GM18861 (cell line): Measurements from ENCODE around the gene PRDM15.

Source experiments
- ATAC-seq: cut with Tn5 transposase; IDR thresholded peaks from one replicate; pipeline ENCODE4 v1.9.1; 2021; ENCODE audit not compliant: unreplicated experiment

Gene PRDM15

DNA sequence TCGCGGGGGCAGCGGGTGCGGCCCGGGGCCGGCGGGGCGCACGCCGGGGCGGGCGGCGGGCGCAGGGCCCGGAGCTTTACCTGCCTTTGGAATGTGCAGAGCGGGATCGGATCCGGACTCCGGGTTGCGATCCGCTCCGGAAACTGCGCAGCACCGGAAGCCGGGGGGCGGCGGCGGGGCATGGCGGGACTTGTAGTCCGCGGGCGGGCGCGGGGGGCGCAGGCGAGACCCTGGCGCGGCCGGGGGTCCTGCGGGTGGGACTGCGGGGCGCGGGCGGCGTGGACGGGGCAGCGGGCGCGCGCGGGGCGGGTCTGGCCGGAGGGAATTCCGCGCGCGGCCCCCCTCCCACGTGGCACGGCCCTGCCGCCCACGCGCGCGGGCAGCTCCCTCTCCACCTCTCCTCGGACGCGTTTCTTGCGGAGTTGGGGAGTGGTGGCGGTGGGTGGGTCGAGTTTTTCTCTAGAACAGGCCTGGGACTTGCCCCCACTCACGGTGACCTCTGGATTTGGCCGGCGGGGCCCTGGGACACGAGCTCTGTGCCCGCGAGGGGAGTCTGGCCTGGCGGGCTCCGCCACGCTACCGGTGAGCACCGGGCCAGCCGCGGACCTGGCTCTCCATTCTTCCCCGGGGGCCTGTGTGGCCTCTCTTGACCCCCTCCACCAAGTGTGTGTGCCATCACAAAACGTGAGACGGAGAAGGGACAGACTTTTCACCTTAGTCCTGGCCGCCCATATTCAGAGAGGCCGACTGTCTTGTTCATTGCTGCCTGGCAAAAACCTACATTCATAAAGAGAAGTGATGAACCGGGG is at the start of gene PRDM15:
Gene PRDM15, minus strand, starts transcription at position 155 of the 809 bp plus-strand sequence. CDS start 18,981 bp downstream, outside the sequence.
- ATAC-seq: peak; percentile 33

GRCh38 chr21:41928621-41929220 is 49.6 kb upstream of the PRDM15 start:
- peak; percentile 41 for ATAC-seq

GRCh38 chr21:41927727-41928409 is 48.7 kb upstream of the PRDM15 start:
- no peak for ATAC-seq

DNA sequence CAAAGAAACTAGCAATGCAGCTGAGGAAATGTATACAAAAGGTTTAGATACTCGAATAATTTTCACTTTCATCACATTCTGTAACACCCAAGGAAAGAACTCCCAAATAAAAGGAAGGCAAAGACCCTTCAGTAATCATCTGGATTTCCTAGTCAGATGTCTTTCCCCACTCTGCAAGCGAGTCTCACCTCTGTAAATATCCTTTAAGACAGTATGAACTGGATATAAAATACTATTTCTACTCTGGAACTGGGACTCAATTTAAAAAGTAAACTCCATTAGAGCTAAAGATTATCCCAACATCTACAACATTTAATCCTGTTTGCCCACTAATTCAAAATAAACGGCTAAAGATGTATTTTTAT is 47.6 kb upstream of the PRDM15 start:
- ATAC-seq: peak; percentile 12

DNA sequence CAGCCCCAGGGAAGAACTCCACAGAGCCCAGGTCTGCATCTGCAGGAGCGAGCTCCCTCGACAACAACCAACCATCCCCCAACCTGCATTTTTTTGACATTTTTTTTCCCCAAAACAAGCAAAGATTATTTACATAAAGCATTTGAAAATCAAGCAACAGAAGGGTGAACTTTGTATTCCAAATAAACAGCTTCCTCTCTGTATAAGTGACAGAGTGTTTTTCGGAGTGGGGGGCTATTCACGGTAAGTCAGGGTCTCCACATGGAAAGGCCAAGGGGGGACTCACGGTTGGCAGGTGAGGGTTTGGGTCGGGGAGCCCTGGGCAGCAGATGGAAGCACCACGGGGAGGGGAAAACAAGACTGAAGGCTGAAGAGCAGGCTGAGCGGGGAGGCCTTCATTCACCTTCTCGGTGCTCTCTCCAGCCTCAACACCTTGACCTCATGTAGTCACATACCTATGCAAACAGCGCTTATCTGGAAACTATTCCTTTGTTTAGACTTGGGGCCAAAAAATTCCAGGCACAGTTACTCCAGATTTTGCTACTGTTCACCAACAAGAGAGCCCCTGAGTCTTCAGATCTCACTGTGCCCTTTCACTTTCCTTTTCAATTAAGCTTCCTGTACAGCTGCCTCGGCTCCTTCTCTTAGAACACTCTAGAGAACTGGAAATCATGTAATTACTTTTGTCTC is 47.1 kb upstream of the PRDM15 start:
- peak; percentile 43 for ATAC-seq

GRCh38 chr21:41925767-41926116 is 46.6 kb upstream of the PRDM15 start:
- no peak for ATAC-seq

DNA sequence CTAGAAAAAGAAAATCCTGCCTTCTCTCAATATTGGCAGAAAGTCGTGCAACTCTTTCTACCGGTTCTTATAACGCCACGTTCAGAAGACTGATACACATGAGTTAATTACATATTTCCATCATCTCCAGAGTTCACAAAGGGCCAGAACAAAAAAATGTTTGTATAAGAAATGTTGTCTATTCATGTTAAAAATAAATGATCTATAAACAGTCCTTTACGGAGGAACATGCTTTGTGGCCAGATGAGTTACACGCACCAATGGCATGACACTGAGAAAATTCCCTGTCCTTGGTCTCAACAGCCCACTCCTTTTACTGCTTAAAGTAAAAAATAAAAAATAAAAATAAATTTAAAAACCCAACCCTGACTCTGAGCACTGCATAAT is 45.2 kb upstream of the PRDM15 start:
- ATAC-seq: no peak

- ATAC-seq: no peak
Measured at GRCh38 chr21:41923631-41924367, 44.7 kb upstream of the PRDM15 start.

GRCh38 chr21:41923186-41923585 is 44.0 kb upstream of the PRDM15 start:
- no peak for ATAC-seq

- no peak for ATAC-seq
Measured at GRCh38 chr21:41921021-41921420, 41.9 kb upstream of the PRDM15 start.

DNA sequence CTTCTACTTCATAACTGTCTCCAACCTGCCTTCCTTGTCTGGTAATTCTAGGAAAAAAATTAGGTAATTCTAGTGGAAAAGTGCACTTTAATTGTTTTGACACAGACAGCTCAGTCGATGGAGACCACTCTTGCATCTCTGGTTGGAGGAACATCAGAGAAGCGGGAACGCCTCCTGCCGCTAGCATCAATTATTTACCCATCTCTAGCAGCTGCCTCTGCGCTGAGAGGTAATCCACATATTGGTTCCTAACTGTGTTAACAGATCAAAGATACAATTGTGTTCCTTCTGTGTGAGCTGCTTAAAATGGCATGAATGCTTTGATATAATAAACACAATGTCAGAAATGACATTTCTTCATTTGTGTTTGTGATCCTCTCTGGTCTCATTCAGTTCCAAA is 41.3 kb upstream of the PRDM15 start:
- no peak for ATAC-seq

GRCh38 chr21:41919666-41920398 is 40.7 kb upstream of the PRDM15 start:
- no peak for ATAC-seq

DNA sequence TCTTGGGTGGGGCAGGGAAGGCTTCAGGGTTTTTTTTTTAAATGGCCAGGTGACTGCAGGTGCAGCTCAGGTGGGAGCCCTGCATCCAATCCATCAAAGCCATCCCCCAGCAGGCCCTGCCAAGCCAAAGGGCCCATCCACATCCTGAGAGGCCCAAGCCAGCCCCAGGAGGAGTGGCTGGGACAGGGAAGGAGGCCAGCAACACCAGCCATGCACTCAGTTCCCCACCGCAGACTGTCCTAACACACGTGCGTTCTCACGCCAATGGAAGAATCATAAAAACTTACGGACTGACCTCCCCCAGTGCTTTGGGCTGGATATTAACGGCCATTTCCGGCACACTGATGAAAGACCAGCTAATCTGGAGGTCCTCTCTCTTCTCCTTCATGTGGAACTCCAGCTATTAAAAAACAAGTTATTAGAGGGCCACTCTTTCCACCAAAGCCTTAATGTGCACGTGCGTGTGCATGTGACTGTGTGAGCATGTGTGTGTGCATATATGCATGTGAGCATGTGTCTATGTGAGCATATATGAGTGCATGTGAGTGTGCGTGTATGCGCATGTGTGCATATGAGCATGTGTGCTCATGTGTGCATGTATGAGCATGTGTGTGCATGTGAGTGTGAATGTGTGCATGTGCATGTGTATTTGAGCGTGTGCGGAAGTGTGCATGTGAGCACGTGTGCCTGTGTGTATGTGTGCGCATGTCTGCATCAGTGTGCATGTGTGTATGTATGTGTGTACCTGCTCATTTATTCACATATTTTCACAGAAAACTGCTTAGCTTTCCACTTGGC is 39.6 kb upstream of the PRDM15 start:
- ATAC-seq: no peak

DNA sequence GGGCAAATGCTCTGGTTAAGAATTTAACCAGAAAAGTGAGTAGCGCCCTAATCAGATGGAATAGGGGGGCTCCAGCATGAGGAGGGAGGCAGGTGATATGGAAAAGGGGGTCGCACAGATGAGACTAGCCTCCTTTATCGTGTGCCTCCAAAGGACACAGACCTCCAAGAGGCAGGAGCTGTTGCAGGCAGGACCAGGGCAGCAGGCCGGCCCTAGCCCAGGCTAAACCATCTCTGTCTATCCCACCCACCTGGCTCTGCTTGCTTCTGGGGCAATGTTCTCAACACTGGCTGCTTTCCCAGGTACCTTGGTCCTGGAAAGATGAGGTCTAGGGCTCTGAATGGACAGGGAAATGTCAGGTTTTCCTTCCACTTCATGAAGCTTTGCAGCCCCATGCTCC is 38.4 kb upstream of the PRDM15 start:
- ATAC-seq: no peak

GRCh38 chr21:41916888-41917433 is 37.8 kb upstream of the PRDM15 start:
- no peak for ATAC-seq

GRCh38 chr21:41914965-41915364 is 35.8 kb upstream of the PRDM15 start:
- ATAC-seq: no peak

DNA sequence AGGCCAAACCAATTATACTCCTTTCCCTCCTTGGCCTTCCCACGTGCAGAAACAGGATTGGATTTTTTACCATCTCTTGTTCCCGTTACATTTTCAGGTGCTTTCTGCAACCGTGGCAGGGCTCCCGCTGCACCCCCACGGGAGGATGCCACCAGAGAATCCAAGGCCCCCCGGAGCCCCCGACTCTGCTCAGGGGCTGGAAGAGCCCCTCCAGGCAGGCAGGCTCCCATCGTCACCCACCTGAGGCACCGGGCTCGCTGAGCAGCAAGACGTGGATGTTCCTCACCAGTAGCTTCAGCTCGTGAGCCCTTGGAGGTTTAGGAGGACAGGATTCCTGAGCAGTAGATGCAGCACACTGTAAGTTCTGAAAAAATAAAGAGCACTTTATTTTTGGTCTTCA is 35.2 kb upstream of the PRDM15 start:
- ATAC-seq: no peak

DNA sequence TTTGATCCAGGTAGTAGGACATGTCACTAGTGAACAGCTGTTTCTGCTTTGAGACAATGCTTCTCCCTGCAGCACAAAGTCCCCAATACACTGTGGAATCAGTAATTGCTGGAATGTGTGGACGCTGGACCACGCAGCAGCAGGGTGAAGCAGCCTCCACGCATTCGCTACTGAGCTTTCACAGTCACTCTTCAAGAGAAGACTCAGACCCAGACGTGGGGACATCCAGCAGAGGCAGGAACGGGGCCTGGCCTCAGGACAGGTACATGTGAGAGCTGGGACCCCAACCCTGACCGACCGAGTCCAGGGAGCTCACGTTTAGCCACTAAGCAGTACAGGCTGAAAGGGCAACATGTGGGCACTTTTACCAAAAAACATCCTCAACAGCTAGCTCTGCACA is 34.1 kb upstream of the PRDM15 start:
- ATAC-seq: no peak

DNA sequence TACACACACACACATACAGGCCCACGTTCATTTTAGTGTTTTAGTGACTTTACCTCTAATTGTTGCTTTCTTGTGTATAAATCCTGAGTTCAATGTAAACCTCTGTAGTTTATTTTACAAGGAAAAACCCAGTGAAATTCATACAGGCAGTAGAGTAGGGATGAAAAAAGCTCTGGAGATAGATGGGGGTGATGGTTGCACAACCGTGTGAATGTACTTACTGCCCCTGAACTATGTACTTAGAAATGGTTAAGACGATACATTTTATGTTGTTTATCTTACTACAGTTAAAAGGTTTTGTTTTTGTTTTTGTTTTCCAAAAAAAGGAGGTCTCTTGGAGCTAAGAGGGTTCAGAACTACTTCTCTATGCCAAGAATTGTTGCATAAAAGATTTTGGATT is 29.7 kb upstream of the PRDM15 start:
- ATAC-seq: no peak
